Activated CD8-positive, alpha-beta T cell treated with anti-CD3 and anti-CD28 coated beads for 36 hours (primary cell): Measurements from ENCODE around the gene ELL2. TPM values are rescaled to one million over a fixed set of nuclear protein-coding genes. Genes with fewer than 3 reads are reported as not detected.

ENCODE experiments used
- ATAC-seq: fragments of 200-7000 bp; cut with Tn5 transposase; one replicate; pipeline ENCODE4 v1.10.0; 2021; ENCODE audit warnings: mild to moderate bottlenecking, moderate library complexity
- CTCF ChIA-PET: fragments of 350-600 bp; sonication (Branson Sonifier 250); formaldehyde crosslinking; loops from one replicate; lab custom pipeline; 2021; ENCODE audit warnings: antibody characterized with exemption; lab: Charles Lee
- POLR2A ChIA-PET: fragments of 350-600 bp; sonication (Branson Sonifier 250); formaldehyde crosslinking; loops from one replicate; lab custom pipeline; 2021; ENCODE audit warnings: antibody characterized with exemption; lab: Charles Lee
- DNase-seq: peaks from one replicate; pipeline ENCODE4 v3.0.0-alpha.2; 2020
- H3K27ac Mint-ChIP-seq: one replicate; pipeline ENCODE4 v1.8.0; 2021; ENCODE audit warnings: mild to moderate bottlenecking, mixed read lengths
- H3K27me3 Mint-ChIP-seq: one replicate; pipeline ENCODE4 v1.8.0; 2021; ENCODE audit warnings: mixed read lengths
- H3K36me3 Mint-ChIP-seq: one replicate; pipeline ENCODE4 v1.8.0; 2021; ENCODE audit warnings: low read depth, mixed read lengths
- H3K4me1 Mint-ChIP-seq: one replicate; pipeline ENCODE4 v1.8.0; 2021; ENCODE audit warnings: low read depth, mixed read lengths
- H3K4me3 Mint-ChIP-seq: one replicate; pipeline ENCODE4 v1.8.0; 2021; ENCODE audit warnings: mild to moderate bottlenecking, moderate library complexity, mixed read lengths
- H3K9me3 Mint-ChIP-seq: one replicate; pipeline ENCODE4 v1.8.0; 2021; ENCODE audit warnings: mixed read lengths
- CTCF ChIP-seq: fragments of 200-600 bp; IDR thresholded peaks from one replicate; pipeline ENCODE4 v1.8.0; 2022; ENCODE audit warnings: antibody characterized with exemption, mild to moderate bottlenecking
- intact Hi-C: fragments of 100-400 bp; cut with micrococcal nuclease; formaldehyde crosslinking; loops from one replicate; pipeline ENCODE4 v1.10.0; 2022
- total RNA-seq, 2 experiments: library from RNA; stranded (reverse); gene quantifications; one replicate each; pipeline ENCODE4 v1.2.3, GENCODE V29; 2021

ELL2 gene
- total RNA-seq, 2 experiments from 2014 or later, result 39.7 to 46.3 TPM

GRCh38 chr5:95989283-95990048, 27.8 kb upstream of the ELL2 start:
- Mint-ChIP-seq H3K36me3 (no peaks in the 10 kb centered on the region), H3K4me3 (no peak overlapping the region), H3K27ac (no peak overlapping the region), H3K4me1 (no peaks in the 10 kb centered on the region), H3K27me3 (peaks cover 4% of the 10 kb centered on the region), H3K9me3 (no peaks in the 10 kb centered on the region)
- ATAC-seq, result no peak
- POLR2A ChIA-PET, result no interaction called here
- intact Hi-C loops, result no loop called here
- CTCF ChIA-PET, result interaction anchor here (0.7 to 1.5 kb wide), 3 partner anchors 12 to 347 kb away, joined by 3 read pairs; no protein-coding TSS in a partner anchor
- no peak for DNase-seq
- TF ChIP-seq CTCF, result no peak

DNA sequence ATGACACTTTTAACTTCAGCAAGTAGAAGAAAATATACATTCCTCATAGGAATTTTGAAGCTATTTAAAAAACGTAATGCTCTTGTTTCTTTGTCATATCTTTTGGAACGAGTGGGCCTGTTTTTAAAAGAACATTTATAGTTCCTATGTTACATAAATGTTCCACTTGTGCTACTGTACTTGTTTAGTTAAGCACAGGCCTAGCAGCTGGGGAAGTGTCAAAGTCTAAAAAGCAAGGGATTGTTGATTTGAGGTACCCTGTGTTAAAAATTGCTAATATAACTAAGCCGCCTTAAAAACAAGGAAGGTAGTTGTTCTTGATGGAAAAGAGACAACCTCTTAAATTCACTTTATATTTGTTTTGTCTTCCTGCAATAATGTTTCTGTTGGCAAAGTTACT, 27.2 kb upstream of the ELL2 start:
- H3K4me1 Mint-ChIP-seq, result no peaks in the 10 kb centered on the region
- POLR2A ChIA-PET, result no interaction called here

GRCh38 chr5:95988094-95988493, 26.4 kb upstream of the ELL2 start:
- no peak for TF ChIP-seq CTCF
- Mint-ChIP-seq H3K9me3 (no peaks in the 10 kb centered on the region), H3K36me3 (no peaks in the 10 kb centered on the region), H3K27me3 (peaks cover 3% of the 10 kb centered on the region), H3K4me1 (no peaks in the 10 kb centered on the region), H3K4me3 (no peak overlapping the region), H3K27ac (no peak overlapping the region)
- CTCF ChIA-PET, result interaction anchor here (1.4 kb wide), 1 partner anchor 348 kb away, joined by 3 read pairs; no protein-coding TSS in a partner anchor
- ATAC-seq (no peak), DNase-seq (no peak)
- POLR2A ChIA-PET, result no interaction called here
- intact Hi-C loops, result no loop called here

More for the DNA sequence above, 27.2 kb upstream of the ELL2 start:
- Mint-ChIP-seq H3K9me3 (no peaks in the 10 kb centered on the region), H3K27me3 (peaks cover 4% of the 10 kb centered on the region), H3K27ac (no peak overlapping the region), H3K4me3 (no peak overlapping the region), H3K36me3 (no peaks in the 10 kb centered on the region)
- CTCF ChIA-PET, result interaction anchor here (0.7 to 1.4 kb wide), 2 partner anchors 60 to 347 kb away, joined by 3 read pairs; no protein-coding TSS in a partner anchor
- intact Hi-C loops, result no loop called here
- TF ChIP-seq CTCF, result no peak
- ATAC-seq (no peak), DNase-seq (no peak)

- intact Hi-C loops, result no loop called here
- ATAC-seq, result no peak
- DNase-seq, result no peak
- H3K27ac Mint-ChIP-seq, result no peak overlapping the region
- ChIA-PET CTCF (no interaction called here), POLR2A (no interaction called here)
- no peaks in the 10 kb centered on the region for H3K27me3 Mint-ChIP-seq
- H3K4me1 Mint-ChIP-seq, result no peaks in the 10 kb centered on the region
- H3K9me3 Mint-ChIP-seq, result no peaks in the 10 kb centered on the region
- no peak overlapping the region for H3K4me3 Mint-ChIP-seq
- TF ChIP-seq CTCF, result no peak
- no peaks in the 10 kb centered on the region for H3K36me3 Mint-ChIP-seq
These were observed 25.4 kb upstream of the ELL2 start for GRCh38 chr5:95986937-95987520.

DNA sequence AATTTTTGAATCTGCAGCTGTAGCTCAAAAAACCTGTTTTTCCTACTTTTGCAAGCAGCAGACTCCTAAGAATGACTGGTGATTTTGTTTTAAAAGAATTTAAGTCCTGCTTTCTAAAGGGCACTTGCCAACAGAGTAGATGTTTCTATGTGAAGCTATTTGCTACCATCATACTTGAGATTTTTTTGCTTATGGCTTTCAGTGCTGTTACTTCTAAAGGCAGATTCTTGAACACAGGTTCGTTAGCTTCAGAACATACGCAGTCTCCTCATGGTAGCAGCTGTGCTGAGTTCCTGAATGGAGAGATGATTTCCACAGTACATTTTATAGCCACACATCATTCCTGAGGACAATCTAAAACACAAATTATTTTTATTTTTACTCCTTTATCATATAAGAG, 24.4 kb upstream of the ELL2 start:
- Mint-ChIP-seq H3K9me3 (no peaks in the 10 kb centered on the region), H3K36me3 (no peaks in the 10 kb centered on the region), H3K4me3 (no peak overlapping the region), H3K27ac (no peak overlapping the region), H3K4me1 (no peaks in the 10 kb centered on the region), H3K27me3 (no peaks in the 10 kb centered on the region)
- ATAC-seq (no peak), DNase-seq (no peak)
- ChIA-PET POLR2A (no interaction called here), CTCF (interaction anchor here (0.9 kb wide), 1 partner anchor 10 kb away, joined by 4 read pairs; no protein-coding TSS in a partner anchor)
- intact Hi-C loops, result no loop called here
- no peak for TF ChIP-seq CTCF
